ENCODE data around the gene C1orf174.

DNA sequence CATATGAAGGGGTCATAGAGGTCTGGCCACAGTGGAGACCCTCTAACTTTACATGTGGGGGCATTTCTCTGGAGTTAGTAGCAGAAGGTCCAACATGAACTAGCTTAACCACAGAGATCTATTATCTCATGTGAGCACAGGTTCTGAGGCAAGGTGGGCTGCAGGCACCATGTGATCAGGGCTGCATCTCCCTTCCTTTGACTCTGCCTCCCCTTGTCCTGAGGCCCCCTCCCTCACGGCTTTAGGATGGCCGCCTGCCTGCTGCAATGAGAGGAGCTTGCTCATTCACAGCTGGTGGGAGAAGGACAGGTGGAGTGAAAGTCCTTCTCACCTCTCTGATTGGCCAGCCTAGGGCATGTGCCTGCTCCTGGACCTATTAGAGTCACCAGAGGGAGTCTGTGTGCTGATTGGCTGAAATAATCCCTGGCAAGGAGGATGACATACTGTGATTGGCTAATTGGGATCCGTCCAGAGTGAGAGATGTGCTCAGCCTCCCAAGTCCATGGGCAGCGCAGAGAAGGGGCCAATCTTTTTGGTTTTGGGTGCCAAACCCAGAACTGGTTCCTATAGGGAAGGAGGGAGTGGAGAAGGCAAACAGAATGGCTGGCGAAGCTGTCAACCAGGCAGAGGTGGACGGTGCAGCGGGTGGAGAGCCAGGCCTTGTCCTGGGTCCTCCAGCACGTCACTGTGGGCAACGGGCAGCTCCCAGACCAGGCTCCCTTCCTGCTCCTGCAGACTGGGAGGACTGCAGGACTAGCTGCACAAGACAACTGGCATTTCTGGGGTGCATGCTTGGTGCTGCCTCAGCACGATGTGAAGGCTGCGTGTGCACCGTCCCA, 39.4 kb upstream of the C1orf174 start:
- TF ChIP-seq, protein P1, sequence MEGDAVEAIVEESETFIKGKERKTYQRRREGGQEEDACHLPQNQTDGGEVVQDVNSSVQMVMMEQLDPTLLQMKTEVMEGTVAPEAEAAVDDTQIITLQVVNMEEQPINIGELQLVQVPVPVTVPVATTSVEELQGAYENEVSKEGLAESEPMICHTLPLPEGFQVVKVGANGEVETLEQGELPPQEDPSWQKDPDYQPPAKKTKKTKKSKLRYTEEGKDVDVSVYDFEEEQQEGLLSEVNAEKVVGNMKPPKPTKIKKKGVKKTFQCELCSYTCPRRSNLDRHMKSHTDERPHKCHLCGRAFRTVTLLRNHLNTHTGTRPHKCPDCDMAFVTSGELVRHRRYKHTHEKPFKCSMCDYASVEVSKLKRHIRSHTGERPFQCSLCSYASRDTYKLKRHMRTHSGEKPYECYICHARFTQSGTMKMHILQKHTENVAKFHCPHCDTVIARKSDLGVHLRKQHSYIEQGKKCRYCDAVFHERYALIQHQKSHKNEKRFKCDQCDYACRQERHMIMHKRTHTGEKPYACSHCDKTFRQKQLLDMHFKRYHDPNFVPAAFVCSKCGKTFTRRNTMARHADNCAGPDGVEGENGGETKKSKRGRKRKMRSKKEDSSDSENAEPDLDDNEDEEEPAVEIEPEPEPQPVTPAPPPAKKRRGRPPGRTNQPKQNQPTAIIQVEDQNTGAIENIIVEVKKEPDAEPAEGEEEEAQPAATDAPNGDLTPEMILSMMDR (IDR thresholded peaks at IDR 0.05) = no peak
- no peak for TF ChIP-seq POLR2AphosphoS5 (IDR thresholded peaks at IDR 0.05; ENCODE audit: low read depth, low read length)

Data from Panc1 (cell line).